H9 (cell line): ENCODE data around the gene ITSN1. TPM values are rescaled to one million over a fixed set of nuclear protein-coding genes. Genes with fewer than 3 reads are reported as not detected.

ENCODE experiments used
- DNase-seq: peaks from one replicate; pipeline ENCODE4 v3.0.0-alpha.2; 2017
- H2AFZ ChIP-seq: one replicate; pipeline ENCODE4 v1.6.1; 2013; ENCODE audit warnings: mild to moderate bottlenecking, low read length, control low read depth, moderate library complexity
- H2AK5ac ChIP-seq: 2 replicates; pipeline ENCODE4 v1.6.1; 2013; ENCODE audit warnings: low read length, control low read depth, mixed read lengths; ENCODE audit not compliant: insufficient read length
- H2BK120ac ChIP-seq: one replicate; pipeline ENCODE4 v1.6.1; 2013; ENCODE audit warnings: low read depth, mild to moderate bottlenecking, low read length, control low read depth, inconsistent platforms; ENCODE audit not compliant: poor library complexity, severe bottlenecking
- H2BK12ac ChIP-seq: 2 replicates; pipeline ENCODE4 v1.6.1; 2013; ENCODE audit warnings: low read length, control low read depth, mixed read lengths, low read depth; ENCODE audit not compliant: insufficient read length
- H2BK15ac ChIP-seq: 2 replicates; pipeline ENCODE4 v1.6.1; 2013; ENCODE audit warnings: low read depth, low read length, control low read depth
- H2BK20ac ChIP-seq: one replicate; pipeline ENCODE4 v1.6.1; 2013; ENCODE audit warnings: low read depth, mild to moderate bottlenecking, low read length, control low read depth, inconsistent platforms; ENCODE audit not compliant: poor library complexity, severe bottlenecking
- H2BK5ac ChIP-seq: 2 replicates; pipeline ENCODE4 v1.6.1; 2013; ENCODE audit warnings: low read length, control low read depth, mixed read lengths; ENCODE audit not compliant: insufficient read length
- H3K14ac ChIP-seq: 2 replicates; pipeline ENCODE4 v1.6.1; 2013; ENCODE audit warnings: low read length, control low read depth; ENCODE audit not compliant: insufficient read depth
- H3K18ac ChIP-seq: 2 replicates; pipeline ENCODE4 v1.6.1; 2013; ENCODE audit warnings: low read depth, mild to moderate bottlenecking, mixed read lengths, low read length, control low read depth; ENCODE audit not compliant: insufficient read length
- H3K23ac ChIP-seq: 2 replicates; pipeline ENCODE4 v1.6.1; 2013; ENCODE audit warnings: low read length, control low read depth, mixed read lengths, low read depth; ENCODE audit not compliant: insufficient read length
- H3K23me2 ChIP-seq: 2 replicates; pipeline ENCODE4 v1.6.1; 2013; ENCODE audit warnings: low read depth, mild to moderate bottlenecking, mixed read lengths, low read length, control low read depth; ENCODE audit not compliant: insufficient read length, poor library complexity, severe bottlenecking
- H3K27ac ChIP-seq: 2 replicates; pipeline ENCODE4 v1.5.1; 2013; ENCODE audit warnings: low read length, control low read depth, mixed read lengths, low read depth; ENCODE audit not compliant: insufficient read length
- H3K27me3 ChIP-seq: 2 replicates; pipeline ENCODE4 v1.6.1; 2013; ENCODE audit warnings: low read length, control low read depth, inconsistent platforms; ENCODE audit not compliant: insufficient read depth
- H3K4ac ChIP-seq: 2 replicates; pipeline ENCODE4 v1.6.1; 2013; ENCODE audit warnings: low read depth, mild to moderate bottlenecking, control low read depth, inconsistent platforms, low read length, moderate library complexity
- H3K4me1 ChIP-seq: 2 replicates; pipeline ENCODE4 v1.6.1; 2013; ENCODE audit warnings: low read length, control low read depth, inconsistent platforms; ENCODE audit not compliant: insufficient read depth
- H3K4me2 ChIP-seq: 2 replicates; pipeline ENCODE4 v1.6.1; 2013; ENCODE audit warnings: low read length, control low read depth, mixed read lengths; ENCODE audit not compliant: insufficient read length, insufficient read depth
- H3K56ac ChIP-seq: 2 replicates; pipeline ENCODE4 v1.6.1; 2013; ENCODE audit warnings: low read depth, mild to moderate bottlenecking, mixed read lengths, low read length, control low read depth; ENCODE audit not compliant: insufficient read length
- H3K79me1 ChIP-seq: 2 replicates; pipeline ENCODE4 v1.6.1; 2013; ENCODE audit warnings: low read depth, mild to moderate bottlenecking, moderate library complexity, low read length, control low read depth, inconsistent platforms; ENCODE audit not compliant: insufficient read depth, poor library complexity, severe bottlenecking
- H3K79me2 ChIP-seq: 2 replicates; pipeline ENCODE4 v1.6.1; 2013; ENCODE audit warnings: low read length, control low read depth, inconsistent platforms; ENCODE audit not compliant: insufficient read depth
- H3K9ac ChIP-seq: 2 replicates; pipeline ENCODE4 v1.6.1; 2013; ENCODE audit warnings: low read length, control low read depth, mixed read lengths; ENCODE audit not compliant: insufficient read length; ENCODE audit errors: extremely low read depth
- H3K9me3 ChIP-seq: one replicate; pipeline ENCODE4 v1.6.1; 2013; ENCODE audit warnings: low read depth, low read length, inconsistent platforms; ENCODE audit not compliant: control insufficient read depth
- H3T11ph ChIP-seq: one replicate; pipeline ENCODE4 v1.6.1; 2013; ENCODE audit warnings: mild to moderate bottlenecking, low read length, control low read depth, inconsistent platforms
- H4K20me1 ChIP-seq: one replicate; pipeline ENCODE4 v1.6.1; 2013; ENCODE audit not compliant: control insufficient read depth, insufficient read length, insufficient read depth
- H4K5ac ChIP-seq: 2 replicates; pipeline ENCODE4 v1.6.1; 2013; ENCODE audit warnings: low read depth, mild to moderate bottlenecking, mixed read lengths, low read length, control low read depth; ENCODE audit not compliant: insufficient read length
- H4K8ac ChIP-seq: replicated peaks from 2 replicates; pipeline ENCODE4 v1.6.1; 2013; ENCODE audit warnings: low read length, control low read depth, mixed read lengths, low read depth; ENCODE audit not compliant: insufficient read length
- H4K91ac ChIP-seq: 2 replicates; pipeline ENCODE4 v1.6.1; 2013; ENCODE audit warnings: low read depth, mild to moderate bottlenecking, moderate library complexity, mixed read lengths, low read length, control low read depth; ENCODE audit not compliant: insufficient read length
- H3K27ac Mint-ChIP-seq, 3 experiments: 2 replicates in 2 of 3; 3 replicates in 1 of 3; pipeline ENCODE4 v1.8.0; 2020 to 2021; ENCODE audit warnings: mixed read lengths in 3 of 3, mild to moderate bottlenecking in 1 of 3, moderate library complexity in 1 of 3
- H3K27me3 Mint-ChIP-seq: 2 replicates; pipeline ENCODE4 v1.8.0; 2021; ENCODE audit warnings: low read depth, mild to moderate bottlenecking, moderate library complexity, mixed read lengths
- H3K36me3 Mint-ChIP-seq, 3 experiments: 2 replicates in 2 of 3; 3 replicates in 1 of 3; pipeline ENCODE4 v1.8.0; 2020 to 2021; ENCODE audit warnings: low read depth in 3 of 3, mixed read lengths in 3 of 3; ENCODE audit not compliant: insufficient read depth in 1 of 3
- H3K4me1 Mint-ChIP-seq, 2 experiments: 2 replicates each; pipeline ENCODE4 v1.8.0; 2020; ENCODE audit warnings: mixed read lengths in 2 of 2
- H3K4me3 Mint-ChIP-seq, 2 experiments: 2 replicates in 1 of 2; 3 replicates in 1 of 2; pipeline ENCODE4 v1.8.0; 2020 to 2021; ENCODE audit warnings: mild to moderate bottlenecking in 2 of 2, mixed read lengths in 2 of 2, moderate library complexity in 1 of 2
- H3K9me3 Mint-ChIP-seq, 2 experiments: 2 replicates in 1 of 2; 3 replicates in 1 of 2; pipeline ENCODE4 v1.8.0; 2020; ENCODE audit warnings: mild to moderate bottlenecking in 2 of 2, mixed read lengths in 2 of 2, moderate library complexity in 1 of 2
- CTCF ChIP-seq: fragments of 200-600 bp; sonication (generic); conservative IDR thresholded peaks from 3 replicates; pipeline ENCODE4 v1.8.0; 2021; ENCODE audit warnings: antibody characterized with exemption, mild to moderate bottlenecking
- WGBS: extraction: QIAGEN DNeasy Blood & Tissue Kit; methylation state at CpG from one replicate; pipeline ENCODE4 v1.1.7; 2013; ENCODE audit warnings: missing lambda C conversion rate, low lambda C conversion rate, mixed read lengths; ENCODE audit not compliant: insufficient read length; ENCODE audit errors: extremely low coverage; 5-methylcytosine and 5-hydroxymethylcytosine counted together
- total RNA-seq: library from RNA; stranded (reverse); gene quantifications from 2 replicates; pipeline ENCODE4 v1.2.1, GENCODE V29; 2021

ITSN1 gene
- total RNA-seq, 1 experiment from 2014 or later: 94.2 TPM

GRCh38 chr21:33810766-33811165 is 168.5 kb downstream of the ITSN1 start:
- H2BK15ac ChIP-seq: no peak overlapping the region
- no peak overlapping the region for H3K4ac ChIP-seq
- no peak overlapping the region for H2BK12ac ChIP-seq
- H4K91ac ChIP-seq: no peak overlapping the region
- H3K9me3 ChIP-seq: no peaks in the 10 kb centered on the region
- Mint-ChIP-seq H3K4me1 (peaks cover 0 to 10% of the 10 kb centered on the region in 2 experiments; a peak in 3 of 4 replicates), H3K36me3 (peaks cover 14 to 45% (median 37%) of the 10 kb centered on the region in 3 experiments; a peak in 6 of 7 replicates), H3K27me3 (no peaks in the 10 kb centered on the region), H3K27ac (peak overlapping the region in 2 of 3 experiments; percentile 40 to 47; a peak in 2 of 7 replicates), H3K9me3 (no peaks in the 10 kb centered on the region), H3K4me3 (no peak overlapping the region)
- no peak overlapping the region for H3K23ac ChIP-seq
- H3K27ac ChIP-seq: no peak overlapping the region
- H2BK5ac ChIP-seq: no peak overlapping the region
- WGBS: no CpG with 5 or more reads among the region's 4 CpGs
- no peaks in the 10 kb centered on the region for H3K23me2 ChIP-seq
- H3K4me1 ChIP-seq: no peaks in the 10 kb centered on the region; the same call in 1 of the 2 replicates
- no peaks in the 10 kb centered on the region for H3K79me1 ChIP-seq
- no peak overlapping the region for H2AFZ ChIP-seq
- no peak overlapping the region for H4K5ac ChIP-seq
- H4K20me1 ChIP-seq: no peaks in the 10 kb centered on the region
- no peak overlapping the region for H4K8ac ChIP-seq
- no peak overlapping the region for H3K14ac ChIP-seq
- TF ChIP-seq CTCF: no peak
- no peak overlapping the region for H2BK120ac ChIP-seq
- no peak overlapping the region for H2BK20ac ChIP-seq
- no peak for DNase-seq
- H3K9ac ChIP-seq: no peak overlapping the region
- no peak overlapping the region for H3K4me2 ChIP-seq
- H3K79me2 ChIP-seq: no peaks in the 10 kb centered on the region
- no peak overlapping the region for H2AK5ac ChIP-seq
- no peaks in the 10 kb centered on the region for H3K27me3 ChIP-seq
- no peak overlapping the region for H3T11ph ChIP-seq
- no peak overlapping the region for H3K18ac ChIP-seq
- H3K56ac ChIP-seq: no peak overlapping the region
